WTC11 (cell line): ENCODE data around the gene RAD18. TPM values are rescaled to one million over a fixed set of nuclear protein-coding genes. Genes with fewer than 3 reads are reported as not detected.

Experiments
- ATAC-seq: fragments of 200-7000 bp; cut with Tn5 transposase; 2 replicates; pipeline ENCODE4 v1.10.0; 2021; ENCODE audit warnings: mild to moderate bottlenecking, moderate library complexity
- CTCF ChIA-PET: fragments of 300-600 bp; sonication (Branson Sonifier 250); formaldehyde crosslinking; loops from one replicate; lab custom pipeline; 2021; ENCODE audit warnings: antibody characterized with exemption; lab: Charles Lee
- POLR2A ChIA-PET: fragments of 350-600 bp; sonication (Branson Sonifier 250); formaldehyde crosslinking; loops from one replicate; lab custom pipeline; 2021; ENCODE audit warnings: antibody characterized with exemption; lab: Charles Lee
- DNase-seq: peaks from one replicate; pipeline ENCODE4 v3.0.0; 2021; ENCODE audit warnings: low spot score
- H3K27ac Mint-ChIP-seq: 2 replicates; pipeline ENCODE4 v1.8.0; 2021; ENCODE audit warnings: mixed read lengths
- H3K27me3 Mint-ChIP-seq: 2 replicates; pipeline ENCODE4 v1.8.0; 2021; ENCODE audit warnings: low read depth, mild to moderate bottlenecking, moderate library complexity, mixed read lengths
- H3K36me3 Mint-ChIP-seq: 2 replicates; pipeline ENCODE4 v1.8.0; 2021; ENCODE audit warnings: mixed read lengths
- H3K4me1 Mint-ChIP-seq: 2 replicates; pipeline ENCODE4 v1.8.0; 2022; ENCODE audit warnings: mixed read lengths
- H3K4me3 Mint-ChIP-seq: 2 replicates; pipeline ENCODE4 v1.8.0; 2021; ENCODE audit warnings: mild to moderate bottlenecking, moderate library complexity, mixed read lengths
- H3K9me3 Mint-ChIP-seq: 2 replicates; pipeline ENCODE4 v1.8.0; 2021; ENCODE audit warnings: mixed read lengths
- ATF1 ChIP-seq: sonication (generic); formaldehyde crosslinking; IDR thresholded peaks from 2 replicates; pipeline ENCODE4 v1.8.1; 2023; ENCODE audit warnings: mild to moderate bottlenecking, moderate library complexity, missing genetic modification reagents
- EMX1 ChIP-seq: fragments of 250-450 bp; sonication (Bioruptor Pico); IDR thresholded peaks from 2 replicates; pipeline ENCODE4 v1.8.0; 2021; ENCODE audit warnings: mild to moderate bottlenecking
- ETV6 ChIP-seq: sonication (generic); formaldehyde crosslinking; IDR thresholded peaks from 2 replicates; pipeline ENCODE4 v1.8.1; 2022; ENCODE audit warnings: mild to moderate bottlenecking, missing genetic modification reagents
- IRF2 ChIP-seq: sonication (generic); formaldehyde crosslinking; IDR thresholded peaks from 2 replicates; pipeline ENCODE4 v1.8.0; 2022; ENCODE audit warnings: low read depth, missing genetic modification reagents, borderline replicate concordance
- NFYB ChIP-seq: sonication (generic); formaldehyde crosslinking; conservative IDR thresholded peaks from 2 replicates; pipeline ENCODE4 v1.8.0; 2022; ENCODE audit warnings: low read depth, missing genetic modification reagents
- NR2C2 ChIP-seq: sonication (generic); formaldehyde crosslinking; IDR thresholded peaks from 2 replicates; pipeline ENCODE4 v1.8.0; 2022; ENCODE audit warnings: mild to moderate bottlenecking, missing genetic modification reagents
- OVOL2 ChIP-seq: fragments of 250-450 bp; sonication (Bioruptor Pico); IDR thresholded peaks from 2 replicates; pipeline ENCODE4 v1.9.0; 2021; ENCODE audit warnings: mild to moderate bottlenecking, borderline replicate concordance
- RELA ChIP-seq: sonication (generic); formaldehyde crosslinking; IDR thresholded peaks from 2 replicates; pipeline ENCODE4 v1.8.1; 2022; ENCODE audit warnings: missing genetic modification reagents, mild to moderate bottlenecking, borderline replicate concordance
- SOX15 ChIP-seq: fragments of 250-450 bp; sonication (Bioruptor Pico); IDR thresholded peaks from 2 replicates; pipeline ENCODE4 v1.9.0; 2021; ENCODE audit warnings: mild to moderate bottlenecking
- TEAD4 ChIP-seq: sonication (generic); formaldehyde crosslinking; IDR thresholded peaks from 2 replicates; pipeline ENCODE4 v1.8.0; 2022; ENCODE audit warnings: mild to moderate bottlenecking, missing genetic modification reagents
- TP53 ChIP-seq: sonication (generic); formaldehyde crosslinking; IDR thresholded peaks from 2 replicates; pipeline ENCODE4 v1.8.1; 2023; ENCODE audit warnings: mild to moderate bottlenecking, missing genetic modification reagents
- ZBTB21 ChIP-seq: sonication (generic); formaldehyde crosslinking; IDR thresholded peaks from 2 replicates; pipeline ENCODE4 v1.8.1; 2023; ENCODE audit warnings: mild to moderate bottlenecking, missing genetic modification reagents, borderline replicate concordance
- ZNF121 ChIP-seq: sonication (generic); formaldehyde crosslinking; IDR thresholded peaks from 2 replicates; pipeline ENCODE4 v1.8.0; 2023; ENCODE audit warnings: missing genetic modification reagents
- ZNF138 ChIP-seq: sonication (generic); formaldehyde crosslinking; conservative IDR thresholded peaks from 2 replicates; pipeline ENCODE4 v1.8.1; 2022; ENCODE audit warnings: mild to moderate bottlenecking, moderate library complexity, missing genetic modification reagents
- ZNF263 ChIP-seq: sonication (generic); formaldehyde crosslinking; IDR thresholded peaks from 2 replicates; pipeline ENCODE4 v1.8.1; 2022; ENCODE audit warnings: low read depth, mild to moderate bottlenecking, moderate library complexity, missing genetic modification reagents
- ZNF416 ChIP-seq: fragments of 250-450 bp; sonication (Bioruptor Pico); IDR thresholded peaks from 2 replicates; pipeline ENCODE4 v1.9.0; 2021; ENCODE audit warnings: mild to moderate bottlenecking, inconsistent platforms
- ZNF671 ChIP-seq: fragments of 250-450 bp; sonication (Bioruptor Pico); IDR thresholded peaks from 2 replicates; pipeline ENCODE4 v1.8.0; 2021; ENCODE audit warnings: mild to moderate bottlenecking
- total RNA-seq: library from RNA; stranded (reverse); gene quantifications from 3 replicates; pipeline ENCODE4 v1.2.3, GENCODE V29; 2021
- TF ChIP-seq, protein P1 (sequence below): fragments of 250-450 bp; sonication (Bioruptor Pico); IDR thresholded peaks from 2 replicates; pipeline ENCODE4 v1.8.0; 2021; ENCODE audit warnings: mild to moderate bottlenecking
- TF ChIP-seq, protein P2 (sequence below): sonication (generic); formaldehyde crosslinking; IDR thresholded peaks from 2 replicates; pipeline ENCODE4 v1.8.1; 2023; ENCODE audit warnings: mild to moderate bottlenecking, missing genetic modification reagents, moderate library complexity
- TF ChIP-seq, protein P3 (sequence below): sonication (generic); formaldehyde crosslinking; conservative IDR thresholded peaks from 2 replicates; pipeline ENCODE4 v1.8.1; 2022; ENCODE audit warnings: mild to moderate bottlenecking, missing genetic modification reagents
- TF ChIP-seq, protein P4 (sequence below): sonication (generic); formaldehyde crosslinking; IDR thresholded peaks from 2 replicates; pipeline ENCODE4 v1.8.1; 2022; ENCODE audit warnings: low read depth, missing genetic modification reagents, borderline replicate concordance

The RAD18 gene
- total RNA-seq, 1 experiment from 2014 or later, result 24.4 TPM

DNA sequence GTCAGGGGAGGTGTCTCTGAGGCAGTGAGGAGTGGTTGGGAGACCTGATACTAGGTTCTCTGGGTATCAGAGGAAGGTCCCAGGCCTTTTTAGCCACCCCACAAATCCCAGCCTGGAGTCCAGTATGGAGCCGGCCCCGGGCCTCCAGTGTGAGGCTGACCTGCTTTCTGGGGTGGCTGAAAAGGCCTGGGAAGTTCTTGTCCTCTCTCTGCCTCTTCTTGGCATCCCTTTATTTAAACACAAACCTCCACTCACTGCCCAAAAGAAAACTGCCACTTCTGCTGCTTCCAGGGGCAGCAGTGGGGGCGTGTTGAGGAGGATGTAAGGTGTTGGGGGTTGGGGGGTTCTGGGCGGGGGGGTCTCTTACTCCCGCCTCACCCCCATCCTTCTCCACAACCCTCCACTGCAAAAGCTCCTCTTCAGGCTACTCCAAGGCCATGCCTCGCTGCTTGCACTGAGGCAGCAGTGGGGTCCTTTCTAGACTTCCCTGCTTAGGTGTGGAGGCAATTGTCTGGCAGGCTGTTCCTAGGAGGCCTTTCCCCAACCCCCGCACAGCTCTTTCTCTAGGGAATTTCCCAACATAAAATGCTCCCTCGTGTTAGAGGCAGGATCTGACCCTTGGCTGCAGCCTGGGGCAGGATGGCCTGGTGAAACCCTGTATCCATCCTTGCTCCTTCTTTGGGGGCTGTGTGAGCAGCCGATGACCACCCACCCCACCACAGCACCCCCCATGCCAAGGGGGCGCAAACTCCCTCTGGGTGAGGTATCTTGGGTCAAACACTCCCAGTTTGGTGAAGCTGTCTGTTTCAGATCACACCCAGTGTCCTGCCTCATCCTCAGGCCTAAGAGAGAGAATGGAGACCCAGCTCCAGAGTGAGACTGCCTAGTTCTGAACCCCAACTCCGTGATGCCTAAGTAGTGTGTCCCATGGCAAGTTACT lies 12.1 kb upstream of the RAD18 start (continued):
- TF ChIP-seq ETV6 (no peak), ZBTB21 (CRISPR knock-in tag) (no peak)
- TF ChIP-seq, protein P1, sequence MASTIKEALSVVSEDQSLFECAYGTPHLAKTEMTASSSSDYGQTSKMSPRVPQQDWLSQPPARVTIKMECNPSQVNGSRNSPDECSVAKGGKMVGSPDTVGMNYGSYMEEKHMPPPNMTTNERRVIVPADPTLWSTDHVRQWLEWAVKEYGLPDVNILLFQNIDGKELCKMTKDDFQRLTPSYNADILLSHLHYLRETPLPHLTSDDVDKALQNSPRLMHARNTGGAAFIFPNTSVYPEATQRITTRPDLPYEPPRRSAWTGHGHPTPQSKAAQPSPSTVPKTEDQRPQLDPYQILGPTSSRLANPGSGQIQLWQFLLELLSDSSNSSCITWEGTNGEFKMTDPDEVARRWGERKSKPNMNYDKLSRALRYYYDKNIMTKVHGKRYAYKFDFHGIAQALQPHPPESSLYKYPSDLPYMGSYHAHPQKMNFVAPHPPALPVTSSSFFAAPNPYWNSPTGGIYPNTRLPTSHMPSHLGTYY, result no peak
- TF ChIP-seq, protein P2, sequence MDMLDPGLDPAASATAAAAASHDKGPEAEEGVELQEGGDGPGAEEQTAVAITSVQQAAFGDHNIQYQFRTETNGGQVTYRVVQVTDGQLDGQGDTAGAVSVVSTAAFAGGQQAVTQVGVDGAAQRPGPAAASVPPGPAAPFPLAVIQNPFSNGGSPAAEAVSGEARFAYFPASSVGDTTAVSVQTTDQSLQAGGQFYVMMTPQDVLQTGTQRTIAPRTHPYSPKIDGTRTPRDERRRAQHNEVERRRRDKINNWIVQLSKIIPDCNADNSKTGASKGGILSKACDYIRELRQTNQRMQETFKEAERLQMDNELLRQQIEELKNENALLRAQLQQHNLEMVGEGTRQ (CRISPR knock-in tag), result no peak
- TF ChIP-seq, all 79 proteins: peak for 0

DNA sequence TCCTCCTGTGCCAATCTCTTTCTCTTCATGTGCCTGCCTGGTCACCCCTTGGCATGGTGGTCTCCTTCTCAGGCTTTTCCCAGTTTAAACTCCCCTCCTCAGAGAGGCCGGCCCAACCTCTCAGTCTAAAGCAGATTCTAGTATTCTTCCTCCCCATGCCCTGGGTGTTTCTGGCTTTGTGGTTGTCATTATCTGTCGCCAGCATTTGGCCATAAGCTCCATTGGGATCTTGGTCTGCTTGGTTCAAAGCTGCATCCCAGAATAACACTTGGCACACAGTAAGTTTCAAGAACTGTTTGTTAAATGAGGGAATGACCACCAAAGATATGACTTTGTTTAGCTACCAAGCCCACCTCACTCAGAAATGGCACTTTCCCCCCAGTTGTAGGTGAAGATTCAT lies 11.2 kb upstream of the RAD18 start:
- peaks cover 8% of the 10 kb centered on the region for H3K9me3 Mint-ChIP-seq
- no peak for DNase-seq
- TF ChIP-seq ZNF138 (no peak), ATF1 (no peak), ZNF671 (CRISPR knock-in tag) (no peak), TP53 (CRISPR knock-in tag) (no peak), RELA (no peak), NR2C2 (no peak), ZNF121 (CRISPR knock-in tag) (no peak), OVOL2 (CRISPR knock-in tag) (no peak), SOX15 (no peak), EMX1 (CRISPR knock-in tag) (no peak), ZNF416 (CRISPR knock-in tag) (no peak), ZNF263 (CRISPR knock-in tag) (no peak), TEAD4 (no peak), IRF2 (CRISPR knock-in tag) (no peak)
- TF ChIP-seq, protein P3, sequence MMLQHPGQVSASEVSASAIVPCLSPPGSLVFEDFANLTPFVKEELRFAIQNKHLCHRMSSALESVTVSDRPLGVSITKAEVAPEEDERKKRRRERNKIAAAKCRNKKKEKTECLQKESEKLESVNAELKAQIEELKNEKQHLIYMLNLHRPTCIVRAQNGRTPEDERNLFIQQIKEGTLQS, result no peak
- TF ChIP-seq, protein P2 (CRISPR knock-in tag), result no peak
- peaks cover 3% of the 10 kb centered on the region; the same call in 1 of the 2 replicates for H3K36me3 Mint-ChIP-seq
- H3K27ac Mint-ChIP-seq, result no peak overlapping the region
- CTCF ChIA-PET, result interaction anchor here (4.7 to 8.7 kb wide), 2 partner anchors 13 to 328 kb away, joined by 29 to 92 read pairs; no protein-coding TSS in a partner anchor
- no peak overlapping the region for H3K4me3 Mint-ChIP-seq
- H3K27me3 Mint-ChIP-seq, result peaks cover 9% of the 10 kb centered on the region
- H3K4me1 Mint-ChIP-seq, result peaks cover 5% of the 10 kb centered on the region; the same call in 1 of the 2 replicates
- ATAC-seq, result no peak
- POLR2A ChIA-PET, result no interaction called here

DNA sequence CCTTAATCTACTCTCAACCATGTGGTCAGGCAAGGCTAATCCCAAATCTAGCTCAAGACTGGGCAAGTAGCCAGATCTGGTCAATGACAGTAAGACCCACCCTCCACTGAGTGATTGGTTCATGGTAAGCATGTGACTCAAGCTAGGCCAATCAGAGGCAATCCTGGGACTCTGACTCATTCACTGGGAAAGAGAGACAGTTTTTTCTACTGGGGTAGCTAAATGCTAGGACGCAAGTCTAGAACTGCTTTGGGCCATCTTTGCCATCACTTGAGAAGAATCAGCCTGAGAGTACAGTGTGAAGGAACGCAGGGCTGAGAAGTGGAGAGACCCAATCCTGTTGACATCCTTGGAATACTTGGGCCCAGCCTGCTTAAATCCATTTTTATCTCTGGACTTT lies 9.4 kb upstream of the RAD18 start:
- TF ChIP-seq, protein P4, sequence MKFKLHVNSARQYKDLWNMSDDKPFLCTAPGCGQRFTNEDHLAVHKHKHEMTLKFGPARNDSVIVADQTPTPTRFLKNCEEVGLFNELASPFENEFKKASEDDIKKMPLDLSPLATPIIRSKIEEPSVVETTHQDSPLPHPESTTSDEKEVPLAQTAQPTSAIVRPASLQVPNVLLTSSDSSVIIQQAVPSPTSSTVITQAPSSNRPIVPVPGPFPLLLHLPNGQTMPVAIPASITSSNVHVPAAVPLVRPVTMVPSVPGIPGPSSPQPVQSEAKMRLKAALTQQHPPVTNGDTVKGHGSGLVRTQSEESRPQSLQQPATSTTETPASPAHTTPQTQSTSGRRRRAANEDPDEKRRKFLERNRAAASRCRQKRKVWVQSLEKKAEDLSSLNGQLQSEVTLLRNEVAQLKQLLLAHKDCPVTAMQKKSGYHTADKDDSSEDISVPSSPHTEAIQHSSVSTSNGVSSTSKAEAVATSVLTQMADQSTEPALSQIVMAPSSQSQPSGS (CRISPR knock-in tag), result no peak
- TF ChIP-seq NFYB, result 0 out of 2 replicates have a peak, but pooled peaks have one; percentile 36
- DNase-seq (no peak), ATAC-seq (peak; percentile 35)
- Mint-ChIP-seq H3K27me3 (peaks cover 16% of the 10 kb centered on the region), H3K9me3 (no peaks in the 10 kb centered on the region), H3K36me3 (no peaks in the 10 kb centered on the region), H3K27ac (no peak overlapping the region), H3K4me3 (no peak overlapping the region), H3K4me1 (peaks cover 5% of the 10 kb centered on the region; the same call in 1 of the 2 replicates)
- ChIA-PET CTCF (interaction anchor here (1.1 to 8.7 kb wide), 5 partner anchors 9 to 754 kb away, joined by 3 to 92 read pairs (median 3); no protein-coding TSS in a partner anchor), POLR2A (no interaction called here)
